GM21825 (cell line): ENCODE data around the gene CEP170B.
"Not testable (repeated sequence)": the region's sequence is repeated elsewhere in the genome, so short reads cannot be mapped to it uniquely, and the experiment has no call there.

Experiments
- ATAC-seq: cut with Tn5 transposase; IDR thresholded peaks from one replicate; pipeline ENCODE4 v1.9.1; 2021; ENCODE audit warnings: mild to moderate bottlenecking, moderate library complexity; ENCODE audit not compliant: unreplicated experiment

Gene CEP170B

DNA sequence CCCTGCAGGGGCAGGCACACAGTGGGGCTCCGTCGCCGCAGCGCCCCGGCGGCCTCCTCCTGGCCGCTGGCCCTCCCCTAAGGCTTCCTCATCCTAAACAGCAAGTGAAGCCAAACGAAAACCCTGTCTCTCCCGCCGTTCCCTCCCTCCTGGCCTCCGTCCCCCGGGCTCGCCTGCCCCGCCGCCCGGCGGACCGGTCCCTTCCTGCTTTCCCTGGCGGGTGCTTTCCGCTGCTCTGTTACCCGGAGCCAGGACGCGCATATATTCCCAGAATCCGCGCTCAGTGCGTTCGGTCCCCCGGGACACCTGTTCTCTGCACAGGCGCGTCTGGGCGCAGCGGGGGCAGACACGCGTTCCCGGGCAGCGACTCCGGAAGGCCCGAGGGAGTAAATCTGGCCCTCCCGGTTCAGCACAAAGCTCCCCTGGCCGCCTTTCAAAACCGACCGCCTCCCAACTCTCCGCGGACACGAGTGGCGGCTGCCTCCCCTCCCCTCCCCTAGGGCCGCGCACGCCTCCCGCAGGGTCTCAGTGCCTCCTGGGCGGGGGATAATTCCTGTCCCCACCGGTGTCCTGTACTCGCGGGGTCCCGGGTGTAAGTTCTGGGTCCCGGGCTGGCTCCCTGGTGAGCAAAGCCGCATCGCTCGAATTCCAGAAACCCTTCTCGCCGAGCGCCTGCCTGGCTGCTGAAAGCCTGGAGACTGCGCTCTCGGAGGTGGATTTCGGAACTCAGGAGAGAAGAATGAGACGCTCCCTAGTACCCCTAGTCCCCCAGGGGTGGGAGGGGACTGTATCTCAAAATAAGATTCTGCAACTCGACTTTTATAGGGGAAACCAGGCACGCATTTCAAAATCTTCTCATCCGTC, 21.4 kb upstream of the CEP170B start:
- ATAC-seq, result no peak

DNA sequence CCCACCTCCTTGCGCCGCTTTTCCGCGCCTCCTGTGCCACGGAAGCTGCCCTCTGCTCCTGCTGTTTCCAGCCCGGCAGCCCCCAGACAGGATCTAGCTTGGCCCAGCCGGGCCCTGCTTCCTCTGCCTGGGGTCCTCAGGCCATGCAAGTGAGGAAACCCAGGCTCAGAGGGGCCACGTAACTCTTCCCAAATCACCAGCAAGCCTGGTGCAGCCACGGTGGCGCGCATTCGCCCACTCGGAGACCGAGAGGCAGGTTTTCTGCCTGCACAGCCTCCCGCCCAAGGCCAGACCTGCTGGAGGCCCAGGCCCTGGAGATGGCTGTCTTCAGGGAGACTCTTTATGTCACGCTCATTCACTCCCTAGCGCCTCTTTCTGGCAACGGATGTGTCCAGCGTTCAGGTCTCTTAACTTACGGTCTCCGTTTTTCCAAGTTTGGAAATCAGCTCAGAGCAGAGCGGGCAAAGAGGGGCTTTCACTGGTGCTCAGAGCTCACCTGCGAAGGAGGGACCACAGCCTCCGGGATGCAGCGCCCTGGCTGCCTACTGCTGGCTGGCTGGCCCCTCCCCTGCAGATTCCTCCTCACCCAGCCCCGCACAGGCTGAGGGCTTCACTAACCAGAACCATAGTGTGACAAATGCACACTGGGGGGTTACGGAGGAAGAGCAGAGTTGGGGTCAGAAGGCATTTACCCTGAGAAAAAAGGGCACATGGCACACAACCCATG, 20.6 kb upstream of the CEP170B start:
- ATAC-seq, result no peak

DNA sequence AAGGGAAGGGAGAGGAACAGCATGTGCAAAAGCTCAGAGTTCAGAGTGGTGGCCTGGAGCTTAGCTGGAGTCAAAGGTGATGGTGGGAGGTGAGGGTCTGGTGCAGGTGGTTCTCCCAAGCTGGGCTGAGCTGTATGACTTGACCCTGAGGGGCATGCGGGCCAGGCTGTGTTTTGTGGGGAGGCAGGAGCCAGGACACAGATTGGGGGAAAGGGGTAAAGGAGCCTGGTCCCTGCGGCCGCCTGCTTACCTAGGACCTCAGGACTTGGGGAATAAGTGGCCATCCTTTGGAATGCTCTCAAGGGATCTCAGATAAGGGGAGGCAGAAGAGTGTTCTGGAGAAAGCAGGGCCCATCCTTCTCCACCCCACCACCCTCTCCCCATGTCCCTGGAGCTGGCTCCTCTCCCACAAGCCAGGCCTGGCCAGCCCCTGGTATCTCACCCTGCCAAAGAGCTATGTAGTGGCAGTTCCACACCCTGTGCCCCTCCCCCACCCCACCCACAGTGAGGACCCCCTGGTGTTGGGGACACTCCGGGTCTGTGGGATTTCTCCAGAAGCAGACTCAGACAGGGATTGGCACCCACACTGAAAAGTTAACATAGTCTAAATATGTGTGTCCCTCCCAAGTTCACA, 19.9 kb upstream of the CEP170B start:
- ATAC-seq, result no peak

DNA sequence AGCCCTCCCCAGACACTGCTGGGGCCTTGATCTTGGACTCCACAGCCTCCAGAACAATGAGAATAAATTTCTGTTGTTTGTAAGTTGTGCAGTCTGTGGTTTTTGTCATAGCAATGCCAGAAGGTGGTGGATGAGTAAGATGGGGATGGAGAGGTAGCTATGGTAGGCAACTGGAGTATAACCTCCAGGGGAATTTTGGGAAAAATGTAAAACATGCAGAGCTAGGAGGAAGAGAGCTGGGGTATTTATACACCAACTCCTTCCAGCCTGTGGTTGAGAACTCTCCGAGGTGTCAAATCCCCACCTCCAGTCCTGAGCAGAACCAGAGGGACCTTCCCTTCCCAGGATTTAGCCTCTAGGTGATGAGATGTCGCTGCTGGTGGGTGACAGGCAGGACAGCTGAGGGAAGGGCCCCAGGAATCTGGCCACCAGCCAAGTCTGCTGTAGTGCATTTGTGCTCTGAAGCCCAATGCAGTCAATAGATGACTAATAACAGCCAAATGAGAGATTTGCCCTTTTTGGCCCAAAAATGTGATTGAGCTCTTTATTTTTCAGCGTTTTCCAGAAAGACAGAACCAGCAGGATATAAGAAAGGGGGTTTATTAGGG, 19.1 kb upstream of the CEP170B start:
- no peak for ATAC-seq

GRCh38 chr14:104852280-104852663, 12.8 kb upstream of the CEP170B start:
- ATAC-seq, result no peak

DNA sequence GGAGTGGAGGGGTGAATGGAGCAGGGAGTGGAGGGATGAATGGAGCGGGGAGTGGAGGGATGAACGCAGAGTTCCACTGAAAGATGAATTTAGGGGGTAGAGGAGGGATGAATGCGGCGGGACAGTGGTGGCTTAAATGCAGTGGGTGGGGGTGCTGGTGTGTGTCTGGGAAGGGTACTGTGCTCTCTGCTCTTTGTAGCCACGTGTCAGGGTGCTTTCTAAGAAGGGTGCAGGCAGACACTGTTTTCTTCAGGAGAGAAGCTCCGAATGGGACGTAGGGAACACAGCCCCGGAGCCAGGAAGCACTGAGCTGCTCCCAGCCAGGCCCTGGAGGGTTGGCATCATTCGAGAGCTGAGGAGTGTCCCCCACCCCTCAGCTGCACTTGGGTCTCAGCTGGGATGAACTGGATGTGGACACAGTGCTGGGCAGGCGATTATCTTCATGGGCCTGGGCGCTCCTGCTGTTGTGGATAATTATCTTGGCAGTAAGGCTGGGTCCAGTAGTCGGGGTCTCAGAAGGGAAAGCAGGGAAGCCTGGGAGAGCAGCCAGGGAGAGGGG, 9.5 kb upstream of the CEP170B start:
- no peak for ATAC-seq

- ATAC-seq, result no peak
These were observed 8.8 kb upstream of the CEP170B start for GRCh38 chr14:104856157-104856868.

DNA sequence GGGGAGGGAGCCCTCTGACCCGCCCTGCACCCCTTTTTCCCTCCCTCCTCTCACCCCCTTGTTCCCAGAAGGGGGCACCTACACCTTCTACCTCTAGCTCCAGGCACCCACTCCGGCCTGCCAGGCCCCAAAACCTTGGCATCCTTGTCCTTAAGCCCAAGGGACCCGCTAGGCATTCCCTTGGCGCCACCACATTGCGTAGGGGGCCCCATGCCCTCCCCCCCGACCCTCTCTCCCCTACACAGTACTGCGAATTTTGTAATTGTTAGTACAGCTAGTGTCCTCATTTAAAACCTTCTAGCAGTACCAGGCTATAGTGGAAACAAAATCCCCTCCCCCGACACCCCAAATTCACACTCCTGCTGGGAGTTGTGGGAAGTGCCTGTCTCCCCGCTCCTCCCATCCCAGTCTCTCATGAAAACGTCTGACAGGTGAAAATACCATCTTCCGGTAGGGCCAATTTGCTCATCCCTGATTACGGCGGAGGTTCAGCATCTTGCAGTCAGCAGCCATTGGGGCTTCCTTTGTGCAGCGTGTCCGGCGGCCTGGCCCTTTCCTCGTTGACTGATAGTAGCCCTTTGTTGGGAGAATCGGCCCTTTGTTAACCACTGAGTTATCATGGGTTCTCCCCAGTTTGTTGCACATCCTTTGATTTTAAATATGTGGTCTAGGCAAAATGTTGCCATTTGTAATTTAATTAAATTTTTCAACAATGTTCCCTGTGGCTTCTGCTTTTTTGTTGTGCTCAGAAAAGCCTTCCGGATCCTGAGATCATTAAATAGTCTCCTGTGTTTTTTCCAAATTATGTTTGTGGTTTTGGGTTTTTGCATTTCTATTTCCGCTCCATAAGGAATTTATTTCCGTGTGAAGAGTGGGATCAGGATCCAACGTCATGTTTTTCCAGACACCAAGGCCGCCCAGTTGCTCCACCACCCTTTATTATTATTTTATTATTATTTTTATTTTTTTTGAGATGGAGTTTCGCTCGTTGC, 7.9 kb upstream of the CEP170B start:
- no peak for ATAC-seq

DNA sequence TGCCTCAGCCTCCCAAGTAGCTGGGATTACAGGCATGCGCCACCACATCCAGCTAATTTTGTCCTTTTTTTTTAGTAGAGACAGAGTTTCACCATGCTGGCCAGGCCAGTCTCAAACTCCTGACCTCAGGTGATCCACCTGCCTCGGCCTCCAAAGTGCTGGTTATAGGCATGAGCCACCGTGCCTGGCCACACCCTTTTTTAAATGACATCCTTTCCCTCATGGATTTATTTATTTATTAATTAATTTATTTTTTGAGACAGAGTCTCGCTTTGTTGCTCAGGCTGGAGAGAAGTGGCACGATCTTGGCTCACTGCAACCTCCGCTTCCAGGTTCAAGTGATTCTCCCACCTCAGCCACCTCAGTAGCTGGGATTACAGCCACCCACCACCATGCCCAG, 7.1 kb upstream of the CEP170B start:
- not testable (repeated sequence) for ATAC-seq

GRCh38 chr14:104858811-104859426, 6.1 kb upstream of the CEP170B start:
- ATAC-seq, result no peak

DNA sequence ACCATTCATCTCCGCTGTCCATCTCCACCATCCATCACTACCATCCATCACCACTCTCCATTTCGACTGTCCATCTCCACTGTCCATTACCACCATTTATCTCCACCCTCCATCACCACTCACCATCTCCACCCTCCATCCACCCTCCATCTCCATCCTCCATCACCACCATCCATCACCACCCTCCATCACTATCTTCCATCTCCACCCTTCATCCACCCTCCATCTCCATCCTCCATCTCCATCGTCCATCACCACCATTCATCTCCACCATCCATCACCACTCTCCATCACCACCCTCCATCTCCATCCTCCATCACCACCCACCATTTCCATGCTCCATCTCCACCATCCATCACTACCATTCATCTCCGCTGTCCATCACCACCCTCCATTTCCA, 5.2 kb upstream of the CEP170B start:
- no peak for ATAC-seq

GRCh38 chr14:104860414-104860813, 4.7 kb upstream of the CEP170B start:
- no peak for ATAC-seq

- ATAC-seq, result no peak
These were observed 1.8 kb upstream of the CEP170B start for GRCh38 chr14:104863131-104863862.

- no peak for ATAC-seq
These were observed 1.2 kb upstream of the CEP170B start for GRCh38 chr14:104863923-104864266.

DNA sequence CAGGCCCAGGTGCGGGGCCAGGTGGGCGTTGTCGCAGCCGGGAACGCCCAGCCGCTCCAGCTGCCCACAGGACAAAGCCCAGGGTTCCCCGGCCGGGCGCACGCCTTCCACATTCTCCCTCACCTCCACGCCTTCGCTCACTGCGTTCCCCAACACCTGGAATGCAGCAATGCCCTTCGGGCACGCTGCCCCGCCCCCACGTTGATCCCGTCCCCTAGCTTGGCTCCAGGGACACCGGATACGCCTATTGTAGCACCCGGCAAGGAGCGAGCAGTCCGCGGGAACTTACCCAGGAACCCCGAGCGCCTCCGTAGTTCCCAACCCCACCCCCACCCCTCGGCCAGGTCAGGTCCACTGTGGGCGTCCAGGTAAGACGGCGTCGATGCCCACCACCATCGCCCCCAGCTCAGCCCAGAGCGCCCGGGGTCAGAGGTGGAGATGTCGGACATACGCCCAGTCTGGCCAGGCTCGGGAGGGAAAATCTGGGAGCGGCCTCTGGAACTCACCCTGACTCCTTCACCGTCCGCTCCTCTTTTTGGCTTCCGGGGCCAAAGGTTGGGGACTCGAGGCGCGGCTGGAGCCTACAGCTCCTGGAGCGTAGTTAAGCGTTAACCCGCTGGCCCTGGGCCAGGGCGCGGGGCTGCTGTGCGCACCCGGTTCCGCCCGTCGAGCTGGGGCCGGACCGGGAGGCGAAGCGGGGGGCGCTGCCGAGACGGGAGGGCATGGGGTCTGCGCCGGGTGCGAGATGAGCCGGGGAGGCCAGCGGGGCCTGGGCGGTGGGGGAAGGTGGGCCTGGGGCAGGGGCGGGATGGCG, 594 bp upstream of the CEP170B start:
- ATAC-seq, result no peak

DNA sequence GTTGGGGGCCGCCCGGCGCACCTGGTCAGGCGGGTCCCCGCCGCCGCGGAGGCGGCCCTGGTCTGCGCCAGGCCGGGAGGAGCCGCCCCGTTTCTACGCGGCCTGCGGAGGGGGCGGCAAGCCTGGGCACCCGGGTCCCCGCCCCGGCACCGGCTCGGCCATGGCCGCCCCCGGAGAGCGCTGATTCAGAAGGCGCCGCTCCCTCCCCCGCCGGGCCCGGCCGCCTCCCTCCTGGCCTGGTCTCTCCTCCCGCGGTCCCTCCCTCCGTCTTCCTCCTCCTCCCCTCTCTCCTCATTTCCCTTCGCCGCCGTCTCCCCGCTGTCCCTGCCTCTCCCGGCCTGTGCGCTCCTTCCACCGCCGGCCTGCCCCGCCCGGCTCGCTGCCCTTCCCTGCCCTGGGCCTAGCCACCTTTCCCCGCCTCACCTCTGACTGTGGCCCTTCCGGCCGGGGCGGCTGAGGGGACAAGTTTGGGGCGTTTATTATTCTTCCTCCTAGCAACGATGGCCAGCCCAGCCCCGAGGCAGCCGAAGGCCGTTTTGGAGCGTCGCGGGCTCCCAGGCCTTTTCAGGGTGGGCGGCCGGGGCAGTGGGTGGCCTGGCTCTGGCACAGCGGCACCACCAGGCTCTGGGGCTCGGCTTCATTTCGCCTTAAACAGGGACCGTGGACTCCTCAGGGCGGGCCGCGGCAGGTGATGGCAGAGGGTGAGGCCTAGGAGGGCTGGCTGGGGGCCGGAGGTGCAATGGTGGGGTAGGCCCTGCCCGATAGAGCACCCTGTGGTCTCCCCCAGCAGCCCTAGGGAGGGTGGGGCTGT, 768 bp downstream of the CEP170B start:
- ATAC-seq, result no peak
